PC-3 (cell line): Measurements from ENCODE around the gene TMEM168.

Experiments used
- CTCF ChIP-seq: fragments of 300-600 bp; sonication (generic); conservative IDR thresholded peaks from 2 replicates; pipeline ENCODE4 v1.5.1; 2017; ENCODE audit warnings: antibody characterized with exemption, low read depth, mild to moderate bottlenecking, low read length
- EZH2phosphoT487 ChIP-seq: fragments of 300-600 bp; sonication (generic); IDR thresholded peaks from 2 replicates; pipeline ENCODE4 v1.6.1; 2018; ENCODE audit warnings: mild to moderate bottlenecking, antibody characterized with exemption, low read length, borderline replicate concordance

GRCh38 chr7:112781110-112781509, 9.1 kb downstream of the TMEM168 start:
- TF ChIP-seq CTCF: no peak
- TF ChIP-seq EZH2phosphoT487: no peak
